ENCODE data around the gene NUP214. TPM values are rescaled to one million over a fixed set of nuclear protein-coding genes. Genes with fewer than 3 reads are reported as not detected.

NUP214 gene
- total and polyA plus RNA-seq, 7 experiments from 2014 or later: 18.2 to 116 (median 80.5) TPM

GRCh38 chr9:131122158-131122557 is 3.2 kb upstream of the NUP214 start:
- H3K4me1 ChIP-seq (ENCODE audit: control insufficient read depth in 2 of 2, insufficient read depth in 2 of 2, low read length in 2 of 2): peaks cover 12 to 14% of the 10 kb centered on the region in 2 donors
- DNase-seq (no peak), ATAC-seq (no peak)
- intact Hi-C loops (cut with micrococcal nuclease): loop anchor here (10.0 kb wide), 4 partner anchors 623 to 1823 kb away; partner anchors contain the start of genes MED27 (in 1 of the 2), NTNG2 (in 1 of the 2), RAPGEF1 (in 1 of the 2) and TSC1 (in 1 of the 2)
- POLR2A ChIA-PET: no interaction called here
- H3K4me3 Mint-ChIP-seq: peak overlapping the region in 1 of 10 donors; percentile 40
- no peak overlapping the region for H3K27ac ChIP-seq (ENCODE audit: low read depth, low read length)
- peaks cover 0 to 12% (median 0%) of the 10 kb centered on the region in 5 donors for H3K27me3 Mint-ChIP-seq
- no peaks in the 10 kb centered on the region for H3K9me3 ChIP-seq (ENCODE audit: control insufficient read depth in 2 of 3, low read length in 3 of 3)
- H3K9me3 Mint-ChIP-seq: peaks cover 0 to 5% (median 0%) of the 10 kb centered on the region in 11 donors
- H3K27me3 ChIP-seq (ENCODE audit: control insufficient read depth in 2 of 2, insufficient read depth in 2 of 2, low read length in 2 of 2): no peaks in the 10 kb centered on the region
- H3K27ac Mint-ChIP-seq: no peak overlapping the region
- peaks cover 0 to 2% (median 0%) of the 10 kb centered on the region in 3 experiments for H3K36me3 ChIP-seq (ENCODE audit: control insufficient read depth in 2 of 3, insufficient read depth in 3 of 3, low read length in 3 of 3)
- peaks cover 12 to 24% (median 19%) of the 10 kb centered on the region in 7 donors for H3K4me1 Mint-ChIP-seq
- CTCF ChIA-PET: no interaction called here
- peaks cover 0 to 3% (median 0%) of the 10 kb centered on the region in 5 donors for H3K36me3 Mint-ChIP-seq
- H3K4me3 ChIP-seq (ENCODE audit: low read length): no peak overlapping the region

GRCh38 chr9:131125038-131125287 is 423 bp upstream of the NUP214 start:
- CTCF ChIA-PET: no interaction called here
- no peaks in the 10 kb centered on the region for H3K9me3 ChIP-seq (ENCODE audit: control insufficient read depth in 2 of 3, low read length in 3 of 3)
- peaks cover 8 to 30% (median 8%) of the 10 kb centered on the region in 3 experiments for H3K36me3 ChIP-seq (ENCODE audit: control insufficient read depth in 2 of 3, insufficient read depth in 3 of 3, low read length in 3 of 3)
- peaks cover 12 to 14% of the 10 kb centered on the region in 2 donors for H3K4me1 ChIP-seq (ENCODE audit: control insufficient read depth in 2 of 2, insufficient read depth in 2 of 2, low read length in 2 of 2)
- Mint-ChIP-seq H3K4me1 (peaks cover 12 to 44% (median 31%) of the 10 kb centered on the region in 7 donors), H3K9me3 (peaks cover 0 to 7% (median 0%) of the 10 kb centered on the region in 11 donors), H3K27me3 (peaks cover 0 to 5% (median 0%) of the 10 kb centered on the region in 5 donors), H3K4me3 (peak overlapping the region; percentile 93 to 100 (median 99)), H3K36me3 (peaks cover 0 to 21% (median 14%) of the 10 kb centered on the region in 5 donors), H3K27ac (peak overlapping the region; percentile 98 to 99 (median 99))
- DNase-seq (no peak), ATAC-seq (no peak)
- intact Hi-C loops (cut with micrococcal nuclease): loop anchor here (1.0 to 10.0 kb wide), 15 partner anchors 66 to 1820 kb away; partner anchors contain the start of genes UCK1 (in 2 of the 2), EXOSC2 (in 1 of the 2), FAM78A (in 1 of the 2) and MED27 (in 1 of the 2)
- no peaks in the 10 kb centered on the region for H3K27me3 ChIP-seq (ENCODE audit: control insufficient read depth in 2 of 2, insufficient read depth in 2 of 2, low read length in 2 of 2)
- H3K4me3 ChIP-seq (ENCODE audit: low read length): peak overlapping the region; percentile 96
- POLR2A ChIA-PET: interaction anchor here (0.6 to 1.7 kb wide), 16 partner anchors 9 to 1230 kb away, joined by 3 to 6 read pairs (median 3); partner anchors contain the start of genes EXOSC2, MED27 and SETX
- H3K27ac ChIP-seq (ENCODE audit: low read depth, low read length): peak overlapping the region; percentile 88

GRCh38 chr9:131126059-131126426 is 657 bp downstream of the NUP214 start:
- ATAC-seq (no peak), DNase-seq (no peak)
- peaks cover 0 to 5% (median 0%) of the 10 kb centered on the region in 5 donors for H3K27me3 Mint-ChIP-seq
- peak overlapping the region; percentile 98 to 99 (median 99) for H3K27ac Mint-ChIP-seq
- Histone ChIP-seq H3K4me3 (ENCODE audit: low read length) (peak overlapping the region; percentile 96), H3K27ac (ENCODE audit: low read depth, low read length) (peak overlapping the region; percentile 88), H3K4me1 (ENCODE audit: control insufficient read depth in 2 of 2, insufficient read depth in 2 of 2, low read length in 2 of 2) (peaks cover 12 to 14% of the 10 kb centered on the region in 2 donors), H3K27me3 (ENCODE audit: control insufficient read depth in 2 of 2, insufficient read depth in 2 of 2, low read length in 2 of 2) (no peaks in the 10 kb centered on the region), H3K9me3 (ENCODE audit: control insufficient read depth in 2 of 3, low read length in 3 of 3) (no peaks in the 10 kb centered on the region), H3K36me3 (ENCODE audit: control insufficient read depth in 2 of 3, insufficient read depth in 3 of 3, low read length in 3 of 3) (peaks cover 13 to 41% (median 17%) of the 10 kb centered on the region in 3 experiments)
- POLR2A ChIA-PET: interaction anchor here (0.6 to 1.7 kb wide), 10 partner anchors 8 to 1229 kb away, joined by 3 to 6 read pairs (median 3); partner anchors contain the start of genes MED27 and SETX
- peaks cover 12 to 46% (median 36%) of the 10 kb centered on the region in 7 donors for H3K4me1 Mint-ChIP-seq
- peaks cover 0 to 27% (median 17%) of the 10 kb centered on the region in 5 donors for H3K36me3 Mint-ChIP-seq
- H3K4me3 Mint-ChIP-seq: peak overlapping the region; percentile 93 to 100 (median 99)
- H3K9me3 Mint-ChIP-seq: peaks cover 0 to 7% (median 0%) of the 10 kb centered on the region in 11 donors
- CTCF ChIA-PET: interaction anchor here (0.6 kb wide), 1 partner anchor 11 kb away, joined by 3 read pairs; no protein-coding TSS in a partner anchor
- intact Hi-C loops (cut with micrococcal nuclease): loop anchor here (5.0 to 10.0 kb wide), 6 partner anchors 151 to 1819 kb away; partner anchors contain the start of genes FAM78A (in 1 of the 2), MED27 (in 1 of the 2), NTNG2 (in 1 of the 2) and RAPGEF1 (in 1 of the 2)

GRCh38 chr9:131129183-131129582 is 3.8 kb downstream of the NUP214 start:
- ChIA-PET POLR2A (no interaction called here), CTCF (no interaction called here)
- H3K4me1 ChIP-seq (ENCODE audit: control insufficient read depth in 2 of 2, insufficient read depth in 2 of 2, low read length in 2 of 2): peaks cover 12 to 14% of the 10 kb centered on the region in 2 donors
- H3K27me3 Mint-ChIP-seq: peaks cover 0 to 5% (median 0%) of the 10 kb centered on the region in 5 donors
- peaks cover 0 to 7% (median 0%) of the 10 kb centered on the region in 11 donors for H3K9me3 Mint-ChIP-seq
- H3K27ac Mint-ChIP-seq: peak overlapping the region in 1 of 9 donors; percentile 52
- no peak overlapping the region for H3K4me3 ChIP-seq (ENCODE audit: low read length)
- peaks cover 4 to 47% (median 31%) of the 10 kb centered on the region in 5 donors for H3K36me3 Mint-ChIP-seq
- H3K9me3 ChIP-seq (ENCODE audit: control insufficient read depth in 2 of 3, low read length in 3 of 3): no peaks in the 10 kb centered on the region
- no peak for DNase-seq
- peaks cover 18 to 49% (median 36%) of the 10 kb centered on the region in 7 donors for H3K4me1 Mint-ChIP-seq
- no peaks in the 10 kb centered on the region for H3K27me3 ChIP-seq (ENCODE audit: control insufficient read depth in 2 of 2, insufficient read depth in 2 of 2, low read length in 2 of 2)
- no peak overlapping the region for H3K27ac ChIP-seq (ENCODE audit: low read depth, low read length)
- H3K4me3 Mint-ChIP-seq: no peak overlapping the region
- peaks cover 20 to 70% (median 36%) of the 10 kb centered on the region in 3 experiments for H3K36me3 ChIP-seq (ENCODE audit: control insufficient read depth in 2 of 3, insufficient read depth in 3 of 3, low read length in 3 of 3)
- intact Hi-C loops (cut with micrococcal nuclease): loop anchor here (5.0 to 10.0 kb wide), 6 partner anchors 148 to 1816 kb away; partner anchors contain the start of genes FAM78A (in 1 of the 2), MED27 (in 1 of the 2), NTNG2 (in 1 of the 2) and RAPGEF1 (in 1 of the 2)
- ATAC-seq: no peak

DNA sequence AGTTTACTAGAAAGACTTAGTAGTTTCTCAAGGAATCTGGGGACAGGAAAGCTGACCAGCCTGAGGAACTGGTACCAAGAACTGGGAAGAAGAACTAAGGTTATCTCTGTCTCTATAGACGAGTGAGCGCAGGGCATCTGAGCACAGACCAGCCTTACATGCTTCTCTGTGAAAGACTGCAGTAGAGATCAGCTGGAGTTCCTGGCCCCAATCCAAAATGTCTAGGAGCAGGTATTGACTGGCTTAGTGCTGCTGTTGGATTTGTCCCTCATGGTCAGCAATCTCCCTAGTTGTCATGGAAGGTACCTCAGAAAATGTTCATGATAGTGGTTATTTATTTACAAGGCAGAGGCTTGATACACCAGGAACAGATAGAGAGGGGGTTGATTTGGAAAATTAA is 13.3 kb downstream of the NUP214 start:
- Histone ChIP-seq H3K27ac (ENCODE audit: low read depth, low read length) (no peak overlapping the region), H3K9me3 (ENCODE audit: control insufficient read depth in 2 of 3, low read length in 3 of 3) (no peaks in the 10 kb centered on the region), H3K4me3 (ENCODE audit: low read length) (no peak overlapping the region), H3K27me3 (ENCODE audit: control insufficient read depth in 2 of 2, insufficient read depth in 2 of 2, low read length in 2 of 2) (no peaks in the 10 kb centered on the region), H3K36me3 (ENCODE audit: control insufficient read depth in 2 of 3, insufficient read depth in 3 of 3, low read length in 3 of 3) (peaks cover 14 to 90% (median 70%) of the 10 kb centered on the region in 3 experiments), H3K4me1 (ENCODE audit: control insufficient read depth in 2 of 2, insufficient read depth in 2 of 2, low read length in 2 of 2) (no peaks in the 10 kb centered on the region)
- Mint-ChIP-seq H3K4me3 (no peak overlapping the region), H3K27me3 (no peaks in the 10 kb centered on the region), H3K36me3 (peaks cover 20 to 64% (median 44%) of the 10 kb centered on the region in 5 donors), H3K9me3 (no peaks in the 10 kb centered on the region), H3K4me1 (peaks cover 0 to 6% (median 0%) of the 10 kb centered on the region in 7 donors), H3K27ac (peak overlapping the region in 1 of 9 donors; percentile 56)
- ChIA-PET POLR2A (no interaction called here), CTCF (interaction anchor here (0.8 kb wide), 1 partner anchor 640 kb away, joined by 6 read pairs; no protein-coding TSS in a partner anchor)
- DNase-seq (no peak), ATAC-seq (no peak)
- intact Hi-C loops (cut with micrococcal nuclease): no loop called here

GRCh38 chr9:131140112-131140511 is 14.7 kb downstream of the NUP214 start:
- no peaks in the 10 kb centered on the region for H3K4me1 ChIP-seq (ENCODE audit: control insufficient read depth in 2 of 2, insufficient read depth in 2 of 2, low read length in 2 of 2)
- Mint-ChIP-seq H3K27me3 (no peaks in the 10 kb centered on the region), H3K4me1 (peaks cover 0 to 6% (median 0%) of the 10 kb centered on the region in 7 donors), H3K4me3 (no peak overlapping the region), H3K9me3 (no peaks in the 10 kb centered on the region), H3K27ac (peak overlapping the region in 1 of 9 donors; percentile 22), H3K36me3 (peaks cover 19 to 66% (median 45%) of the 10 kb centered on the region in 5 donors)
- no peak overlapping the region for H3K27ac ChIP-seq (ENCODE audit: low read depth, low read length)
- no peaks in the 10 kb centered on the region for H3K9me3 ChIP-seq (ENCODE audit: control insufficient read depth in 2 of 3, low read length in 3 of 3)
- intact Hi-C loops (cut with micrococcal nuclease): no loop called here
- no peak overlapping the region for H3K4me3 ChIP-seq (ENCODE audit: low read length)
- DNase-seq (no peak), ATAC-seq (no peak)
- CTCF ChIA-PET: no interaction called here
- POLR2A ChIA-PET: no interaction called here
- H3K27me3 ChIP-seq (ENCODE audit: control insufficient read depth in 2 of 2, insufficient read depth in 2 of 2, low read length in 2 of 2): no peaks in the 10 kb centered on the region
- H3K36me3 ChIP-seq (ENCODE audit: control insufficient read depth in 2 of 3, insufficient read depth in 3 of 3, low read length in 3 of 3): peaks cover 23 to 90% (median 70%) of the 10 kb centered on the region in 3 experiments
